ENCODE results near the gene PHEX. TPM values are rescaled to one million over a fixed set of nuclear protein-coding genes. Genes with fewer than 3 reads are reported as not detected.

The PHEX gene
- total and polyA plus RNA-seq, 2 experiments from 2014 or later, result 0.05 to 0.21 TPM

- no peak for TF ChIP-seq REST (IDR thresholded peaks at IDR 0.05; ENCODE audit: unreplicated experiment)
Observed at GRCh38 chrX:22090181-22090580, 58.1 kb downstream of the PHEX start (continued).

DNA sequence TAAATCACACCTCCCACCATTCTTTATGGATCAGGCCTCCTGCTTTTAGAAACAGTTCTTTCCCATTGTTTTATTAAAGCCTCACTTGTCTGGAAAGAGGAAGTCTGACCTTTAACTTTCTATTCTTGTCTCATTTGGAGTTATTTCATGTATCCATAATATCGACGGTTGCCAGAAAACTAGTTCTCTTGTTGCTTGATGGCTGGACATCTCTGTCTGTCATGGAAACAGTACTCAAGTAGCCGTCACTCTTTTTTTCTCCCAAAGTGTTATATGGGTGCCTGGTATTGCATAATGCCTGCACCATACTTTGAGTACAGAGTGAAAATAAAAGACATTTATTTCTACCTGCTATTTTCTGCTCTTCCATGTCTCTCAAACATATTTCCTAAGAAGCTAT lies 61.4 kb downstream of the PHEX start:
- H3K27me3 ChIP-seq (ENCODE audit: insufficient read depth), result no peaks in the 10 kb centered on the region
- no peaks in the 10 kb centered on the region for H3K79me2 ChIP-seq (replicated peaks; ENCODE audit: insufficient read depth)
- Mint-ChIP-seq H3K4me1 (peaks cover 9% of the 10 kb centered on the region; the same call in 2 of the 3 replicates), H3K27me3 (ENCODE audit: insufficient read depth, low read depth, poor library complexity) (no peaks in the 10 kb centered on the region), H3K27ac (no peak overlapping the region), H3K36me3 (ENCODE audit: low read depth) (no peaks in the 10 kb centered on the region), H3K4me3 (no peak overlapping the region), H3K9me3 (no peaks in the 10 kb centered on the region)
- peaks cover 6% of the 10 kb centered on the region for H3K4me1 ChIP-seq (ENCODE audit: insufficient read depth)
- no peaks in the 10 kb centered on the region for H3K9me2 ChIP-seq (ENCODE audit: insufficient read depth)
- no peaks in the 10 kb centered on the region for H3F3A ChIP-seq (replicated peaks; ENCODE audit: low read depth)
- no peak overlapping the region for H3K4me2 ChIP-seq
- H4K20me1 ChIP-seq (replicated peaks; ENCODE audit: insufficient read depth), result no peaks in the 10 kb centered on the region
- no peak overlapping the region for H3K4me3 ChIP-seq
- no peaks in the 10 kb centered on the region for H3K36me3 ChIP-seq (ENCODE audit: insufficient read depth)
- DNase-seq (ENCODE audit: low spot score) (no peak), ATAC-seq (no peak)
- no peak overlapping the region for H3K27ac ChIP-seq (ENCODE audit: low read depth)
- no peak overlapping the region for H2AFZ ChIP-seq
- TF ChIP-seq POLR2AphosphoS5 (IDR thresholded peaks at IDR 0.05; ENCODE audit: low read depth), result no peak
- TF ChIP-seq EZH2phosphoT487 (IDR thresholded peaks at IDR 0.05; ENCODE audit: unreplicated experiment), result no peak
- no peak for TF ChIP-seq ZNF331 (CRISPR knock-in tag; IDR thresholded peaks at IDR 0.05; ENCODE audit: low read depth)
- no peak for TF ChIP-seq ZNF114 (CRISPR knock-in tag; IDR thresholded peaks at IDR 0.05)
- TF ChIP-seq CREB1 (CRISPR knock-in tag; IDR thresholded peaks at IDR 0.05; ENCODE audit: low read depth), result no peak
- no peak for TF ChIP-seq REST (IDR thresholded peaks at IDR 0.05; ENCODE audit: unreplicated experiment)
- TF ChIP-seq NANOG (IDR thresholded peaks at IDR 0.05; ENCODE audit: borderline replicate concordance), result no peak
- TF ChIP-seq JUNB (IDR thresholded peaks at IDR 0.05; ENCODE audit: unreplicated experiment), result no peak
- no peak for TF ChIP-seq EZH2 (IDR thresholded peaks at IDR 0.05; ENCODE audit: low read depth, unreplicated experiment)
- TF ChIP-seq, protein P1, sequence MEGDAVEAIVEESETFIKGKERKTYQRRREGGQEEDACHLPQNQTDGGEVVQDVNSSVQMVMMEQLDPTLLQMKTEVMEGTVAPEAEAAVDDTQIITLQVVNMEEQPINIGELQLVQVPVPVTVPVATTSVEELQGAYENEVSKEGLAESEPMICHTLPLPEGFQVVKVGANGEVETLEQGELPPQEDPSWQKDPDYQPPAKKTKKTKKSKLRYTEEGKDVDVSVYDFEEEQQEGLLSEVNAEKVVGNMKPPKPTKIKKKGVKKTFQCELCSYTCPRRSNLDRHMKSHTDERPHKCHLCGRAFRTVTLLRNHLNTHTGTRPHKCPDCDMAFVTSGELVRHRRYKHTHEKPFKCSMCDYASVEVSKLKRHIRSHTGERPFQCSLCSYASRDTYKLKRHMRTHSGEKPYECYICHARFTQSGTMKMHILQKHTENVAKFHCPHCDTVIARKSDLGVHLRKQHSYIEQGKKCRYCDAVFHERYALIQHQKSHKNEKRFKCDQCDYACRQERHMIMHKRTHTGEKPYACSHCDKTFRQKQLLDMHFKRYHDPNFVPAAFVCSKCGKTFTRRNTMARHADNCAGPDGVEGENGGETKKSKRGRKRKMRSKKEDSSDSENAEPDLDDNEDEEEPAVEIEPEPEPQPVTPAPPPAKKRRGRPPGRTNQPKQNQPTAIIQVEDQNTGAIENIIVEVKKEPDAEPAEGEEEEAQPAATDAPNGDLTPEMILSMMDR (conservative IDR thresholded peaks at IDR 0.05; ENCODE audit: low read depth in 2 of 2), result no peak
- TF ChIP-seq, protein P2, sequence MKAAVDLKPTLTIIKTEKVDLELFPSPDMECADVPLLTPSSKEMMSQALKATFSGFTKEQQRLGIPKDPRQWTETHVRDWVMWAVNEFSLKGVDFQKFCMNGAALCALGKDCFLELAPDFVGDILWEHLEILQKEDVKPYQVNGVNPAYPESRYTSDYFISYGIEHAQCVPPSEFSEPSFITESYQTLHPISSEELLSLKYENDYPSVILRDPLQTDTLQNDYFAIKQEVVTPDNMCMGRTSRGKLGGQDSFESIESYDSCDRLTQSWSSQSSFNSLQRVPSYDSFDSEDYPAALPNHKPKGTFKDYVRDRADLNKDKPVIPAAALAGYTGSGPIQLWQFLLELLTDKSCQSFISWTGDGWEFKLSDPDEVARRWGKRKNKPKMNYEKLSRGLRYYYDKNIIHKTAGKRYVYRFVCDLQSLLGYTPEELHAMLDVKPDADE (IDR thresholded peaks at IDR 0.05), result no peak
